Gastrocnemius medialis (tissue), 4 donors: ENCODE data around the gene GNAI3. TPM values are rescaled to one million over a fixed set of nuclear protein-coding genes. Genes with fewer than 3 reads are reported as not detected.

Experiments used
- ATAC-seq, 2 donors: fragments of 150-250 bp; one replicate each; pipeline ENCODE4 v1.9.1; 2016
- DNase-seq, 2 donors: peaks; one replicate each; pipeline ENCODE4 v3.0.0-alpha.2; 2019
- H3K27ac ChIP-seq, 4 donors: fragments of 200-600 bp; sonication (generic); 1 replicate in 1 of 4; 2 replicates in 3 of 4; pipeline ENCODE4 v1.5.1; 2016 to 2018; ENCODE audit warnings: mild to moderate bottlenecking in 2 of 4, moderate library complexity in 1 of 4
- H3K27me3 ChIP-seq, 3 donors: fragments of 200-600 bp; sonication (generic) in 2 of 3; 1 replicate in 1 of 3; 2 replicates in 2 of 3; pipeline versions ENCODE4 v1.5.1 to v1.6.0; 2016 to 2019; ENCODE audit warnings: mild to moderate bottlenecking in 1 of 3, moderate library complexity in 1 of 3
- H3K36me3 ChIP-seq, 2 donors: fragments of 200-600 bp; sonication (generic) in 1 of 2; one replicate each; pipeline ENCODE4 v1.5.1; 2017 to 2018
- H3K4me1 ChIP-seq, 2 donors: fragments of 200-600 bp; sonication (generic) in 1 of 2; one replicate each; pipeline ENCODE4 v1.5.1; 2016 to 2017; ENCODE audit warnings: mild to moderate bottlenecking in 2 of 2
- H3K4me3 ChIP-seq, 4 donors: fragments of 200-600 bp; sonication (generic) in 3 of 4; 1 replicate in 1 of 4; 2 replicates in 3 of 4; pipeline ENCODE4 v1.5.1; 2016 to 2019; ENCODE audit warnings: mild to moderate bottlenecking in 2 of 4
- H3K9me3 ChIP-seq, 3 donors: fragments of 200-600 bp; sonication (generic) in 2 of 3; 1 replicate in 1 of 3; 2 replicates in 2 of 3; pipeline ENCODE4 v1.5.1; 2016 to 2019
- CTCF ChIP-seq, 5 experiments: fragments of 450-650 bp in 3 of 5; fragments of 200-600 bp in 2 of 5; sonication (generic) in 2 of 5; IDR thresholded peaks in 4 of 5; conservative IDR thresholded peaks in 1 of 5; 1 replicate in 4 of 5; 2 replicates in 1 of 5; pipeline ENCODE4 v1.5.1; 2016 to 2019; ENCODE audit warnings: antibody characterized with exemption in 5 of 5, mild to moderate bottlenecking in 3 of 5, moderate library complexity in 3 of 5
- POLR2A ChIP-seq, 2 donors: fragments of 450-650 bp; IDR thresholded peaks; one replicate each; pipeline ENCODE4 v1.6.1; 2017; ENCODE audit warnings: antibody characterized with exemption in 2 of 2, mild to moderate bottlenecking in 2 of 2, moderate library complexity in 2 of 2
- in situ Hi-C, 4 donors: fragments of 200-750 bp; cut with MboI; loops; one replicate each; pipeline versions ENCODE4 v1.15.0 to v1.8.0; 2017; ENCODE audit warnings: low sequenced_read_pairs in 4 of 4
- intact Hi-C: fragments of 100-400 bp; cut with DNase I; formaldehyde crosslinking; loops from one replicate; pipeline ENCODE4 v1.15.1; 2023; ENCODE audit warnings: low total_unique reads
- total RNA-seq, 4 donors: library from RNA; depleted of rRNA; stranded (reverse); fragments of >200 nt; gene quantifications; one replicate each; pipeline versions ENCODE4 v1.1.0 to v1.2.3, GENCODE V29; 2016

Gene GNAI3
- total RNA-seq, 4 donors from 2014 or later, result 0.90 to 2.5 (median 1.8) TPM

DNA sequence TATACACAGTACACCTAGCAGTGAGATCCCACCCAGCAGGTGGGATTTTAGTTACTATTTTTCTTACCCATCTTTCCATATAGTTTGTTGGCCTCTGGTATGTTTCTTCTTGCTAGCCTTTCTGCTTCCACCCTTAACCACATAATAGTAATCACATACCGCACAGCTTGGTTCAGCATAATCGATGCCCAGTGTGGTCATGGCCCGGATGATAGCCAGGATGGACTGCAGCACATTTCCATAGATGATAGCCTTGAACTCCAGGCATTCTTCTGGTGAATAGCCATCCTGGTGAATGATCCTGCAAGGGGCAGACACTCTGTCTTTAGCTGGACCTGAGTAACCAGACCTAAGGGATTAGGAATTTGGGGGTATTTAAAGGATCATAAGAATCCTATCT is 61.5 kb downstream of the GNAI3 start:
- in situ Hi-C loops, result no loop called here
- no peaks in the 10 kb centered on the region for H3K9me3 ChIP-seq
- H3K27ac ChIP-seq, result no peak overlapping the region
- H3K4me1 ChIP-seq, result no peaks in the 10 kb centered on the region
- no peak for TF ChIP-seq POLR2A (IDR thresholded peaks at IDR 0.05)
- no peak for TF ChIP-seq CTCF (IDR thresholded peaks at IDR 0.05 in 4 of 5, conservative IDR thresholded peaks at IDR 0.05 in 1 of 5)
- no peaks in the 10 kb centered on the region for H3K36me3 ChIP-seq
- intact Hi-C loops, result no loop called here
- DNase-seq, result no peak
- peaks cover 0 to 3% (median 0%) of the 10 kb centered on the region in 3 donors for H3K27me3 ChIP-seq
- no peak overlapping the region for H3K4me3 ChIP-seq
- no peak for ATAC-seq

DNA sequence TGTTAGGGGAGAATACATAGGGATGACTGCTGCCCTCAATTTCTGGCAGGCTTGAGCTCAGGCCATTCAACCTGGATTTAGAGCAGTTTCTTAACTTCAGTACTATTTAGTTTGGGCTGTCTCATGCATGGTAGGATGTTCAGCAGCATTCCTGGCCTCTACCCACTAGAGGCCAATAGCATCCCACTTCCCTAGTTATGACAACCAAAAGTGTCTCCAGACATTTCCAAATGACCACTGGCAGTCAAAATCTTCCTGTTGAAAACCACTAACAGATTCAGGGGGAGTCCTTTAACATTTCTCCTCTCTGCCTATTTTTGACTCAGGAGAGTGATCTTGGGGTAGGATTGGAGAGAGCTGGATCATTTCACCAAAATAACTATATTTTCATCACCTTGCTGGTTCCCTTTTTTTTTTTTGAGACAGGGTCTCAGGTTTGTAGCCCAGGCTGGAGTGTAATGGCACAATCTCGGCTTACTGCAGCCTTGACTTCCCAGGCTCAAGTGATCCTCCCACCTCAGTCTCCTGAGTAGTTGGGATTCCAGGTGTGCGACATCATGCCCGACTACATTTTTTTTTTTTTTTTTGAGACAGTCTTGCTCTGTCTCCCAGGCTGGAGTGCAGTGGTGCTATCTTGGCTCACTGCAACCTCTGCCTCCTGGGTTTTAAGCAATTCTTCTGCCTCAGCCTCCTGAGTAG is 62.3 kb downstream of the GNAI3 start:
- in situ Hi-C loops (no loop called here), intact Hi-C loops (no loop called here)
- H3K9me3 ChIP-seq, result no peaks in the 10 kb centered on the region

GRCh38 chr1:109611308-109611990 is 63.0 kb downstream of the GNAI3 start:
- Histone ChIP-seq H3K27ac (no peak overlapping the region), H3K27me3 (peaks cover 0 to 3% (median 0%) of the 10 kb centered on the region in 3 donors), H3K4me3 (no peak overlapping the region), H3K36me3 (no peaks in the 10 kb centered on the region), H3K4me1 (no peaks in the 10 kb centered on the region), H3K9me3 (no peaks in the 10 kb centered on the region)
- no peak for DNase-seq
- in situ Hi-C loops (no loop called here), intact Hi-C loops (no loop called here)
- TF ChIP-seq CTCF (IDR thresholded peaks at IDR 0.05 in 4 of 5, conservative IDR thresholded peaks at IDR 0.05 in 1 of 5), result no peak
- no peak for TF ChIP-seq POLR2A (IDR thresholded peaks at IDR 0.05)
- no peak for ATAC-seq

More for the DNA sequence above, 62.3 kb downstream of the GNAI3 start:
- ATAC-seq (no peak), DNase-seq (no peak)
- no peaks in the 10 kb centered on the region for H3K4me1 ChIP-seq
- no peaks in the 10 kb centered on the region for H3K36me3 ChIP-seq
- H3K27ac ChIP-seq, result no peak overlapping the region
- peaks cover 0 to 3% (median 0%) of the 10 kb centered on the region in 3 donors for H3K27me3 ChIP-seq
- TF ChIP-seq POLR2A (IDR thresholded peaks at IDR 0.05), result no peak
- TF ChIP-seq CTCF (IDR thresholded peaks at IDR 0.05 in 4 of 5, conservative IDR thresholded peaks at IDR 0.05 in 1 of 5), result no peak
- no peak overlapping the region for H3K4me3 ChIP-seq

DNA sequence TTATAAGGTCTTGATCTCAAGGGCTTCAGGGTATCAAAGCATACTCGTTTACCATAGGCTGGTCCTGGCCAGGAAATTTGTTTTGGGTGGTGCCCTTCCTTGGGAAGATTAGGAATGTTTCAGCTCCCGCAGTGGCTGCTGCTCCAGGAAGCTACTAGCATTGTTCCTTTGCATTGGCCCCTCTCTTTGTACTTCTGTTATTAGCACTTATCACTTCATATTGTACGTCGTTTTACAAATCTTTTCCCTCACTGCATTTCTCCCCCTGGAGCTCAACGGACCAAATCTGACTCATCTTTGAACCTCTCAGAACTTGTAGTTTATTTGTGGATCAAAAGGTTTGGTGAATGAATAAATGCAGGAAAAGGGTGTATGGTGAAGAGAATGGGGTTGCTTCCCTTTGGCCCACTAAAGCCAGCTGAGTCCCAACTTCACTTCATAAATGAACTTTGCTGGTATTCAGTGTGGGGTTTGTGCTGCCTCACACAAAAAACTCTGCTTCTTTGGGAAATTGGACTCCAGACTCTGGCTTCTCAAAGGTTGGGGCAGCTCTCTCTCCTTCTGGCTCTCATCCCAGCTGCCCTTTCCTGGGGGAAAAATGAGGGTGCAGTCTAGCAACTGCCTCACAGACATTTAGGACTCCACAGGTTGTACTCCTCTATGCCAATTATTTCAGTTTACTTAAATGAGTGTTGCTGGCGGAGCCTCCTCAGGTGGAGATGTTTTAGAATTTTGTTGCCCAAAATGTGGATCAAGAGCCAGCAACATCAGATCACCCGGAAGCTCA is 65.1 kb downstream of the GNAI3 start:
- DNase-seq (no peak), ATAC-seq (no peak)
- Histone ChIP-seq H3K9me3 (no peaks in the 10 kb centered on the region), H3K4me3 (no peak overlapping the region), H3K27me3 (peaks cover 0 to 3% (median 0%) of the 10 kb centered on the region in 3 donors), H3K36me3 (no peaks in the 10 kb centered on the region), H3K27ac (no peak overlapping the region), H3K4me1 (peaks cover 0 to under 1% of the 10 kb centered on the region in 2 donors)
- in situ Hi-C loops (no loop called here), intact Hi-C loops (no loop called here)
- TF ChIP-seq POLR2A (IDR thresholded peaks at IDR 0.05) (no peak), CTCF (IDR thresholded peaks at IDR 0.05 in 4 of 5, conservative IDR thresholded peaks at IDR 0.05 in 1 of 5) (no peak)
